Thyroid gland (tissue), 4 donors: ENCODE data around the gene TMEM131L.

Experiments used
- CTCF ChIP-seq, 6 experiments: fragments of 200-600 bp in 3 of 6; fragments of 450-650 bp in 3 of 6; sonication (generic) in 3 of 6; IDR thresholded peaks; one replicate each; pipeline ENCODE4 v1.5.1; 2016 to 2019; ENCODE audit warnings: antibody characterized with exemption in 6 of 6, mild to moderate bottlenecking in 2 of 6, inconsistent platforms in 1 of 6, moderate library complexity in 1 of 6
- POLR2A ChIP-seq, 2 donors: fragments of 450-650 bp; IDR thresholded peaks; one replicate each; pipeline ENCODE4 v1.6.1; 2017; ENCODE audit warnings: antibody characterized with exemption in 2 of 2, mild to moderate bottlenecking in 2 of 2, moderate library complexity in 1 of 2

- TF ChIP-seq CTCF (IDR thresholded peaks at IDR 0.05), result no peak
- TF ChIP-seq POLR2A (IDR thresholded peaks at IDR 0.05), result no peak
These were observed 218.8 kb downstream of the TMEM131L start for GRCh38 chr4:153684971-153685371.
